IMR-90 (cell line): ENCODE measurements around the gene NOD2. TPM values are rescaled to one million over a fixed set of nuclear protein-coding genes. Genes with fewer than 3 reads are reported as not detected.

ENCODE experiments used
- ATAC-seq: fragments of 200-7000 bp; cut with Tn5 transposase; 2 replicates; pipeline ENCODE4 v1.9.1; 2020; ENCODE audit warnings: low read depth, mild to moderate bottlenecking, moderate library complexity
- BruUV-seq: library from RNA; stranded (reverse); fragments of 400-500 nt; replicated peaks from 2 replicates; lab custom pipeline; 2021; lab: Mats Ljungman, UMichigan
- CTCF ChIA-PET: fragments of 300-600 bp; formaldehyde crosslinking; extraction: SDS; loops from one replicate; lab custom pipeline; 2021; ENCODE audit warnings: antibody characterized with exemption; lab: Yijun Ruan, JAX
- POLR2A ChIA-PET: fragments of 300-600 bp; sonication (Branson Sonifier 250); formaldehyde crosslinking; loops from one replicate; lab custom pipeline; 2022; ENCODE audit warnings: antibody characterized with exemption; ENCODE audit not compliant: unreplicated experiment; lab: Charles Lee
- DNase-seq: peaks from one replicate; pipeline ENCODE4 v3.0.0; 2013
- H2AFZ ChIP-seq: replicated peaks from 2 replicates; pipeline ENCODE3; 2013; ENCODE audit warnings: low read length, mild to moderate bottlenecking; ENCODE audit not compliant: poor library complexity
- H2AK5ac ChIP-seq: 2 replicates; pipeline ENCODE4 v1.6.1; 2013; ENCODE audit warnings: low read depth, low read length, inconsistent platforms
- H2AK9ac ChIP-seq: replicated peaks from 2 replicates; pipeline ENCODE3; 2013; ENCODE audit warnings: mild to moderate bottlenecking, low read depth, low read length, moderate library complexity; ENCODE audit not compliant: poor library complexity
- H2BK120ac ChIP-seq: 2 replicates; pipeline ENCODE4 v1.6.1; 2013; ENCODE audit warnings: low read depth, low read length, inconsistent platforms
- H2BK15ac ChIP-seq: 3 replicates; pipeline ENCODE4 v1.6.1; 2013; ENCODE audit warnings: low read depth, low read length, inconsistent platforms
- H2BK20ac ChIP-seq: 2 replicates; pipeline ENCODE4 v1.6.1; 2013; ENCODE audit warnings: low read depth, mild to moderate bottlenecking, inconsistent platforms, low read length, moderate library complexity
- H2BK5ac ChIP-seq: 2 replicates; pipeline ENCODE4 v1.6.1; 2013; ENCODE audit warnings: mild to moderate bottlenecking, low read depth, low read length, inconsistent platforms; ENCODE audit not compliant: poor library complexity, severe bottlenecking
- H3K14ac ChIP-seq: replicated peaks from 2 replicates; pipeline ENCODE4 v1.6.1; 2013; ENCODE audit warnings: low read depth, low read length, inconsistent platforms
- H3K18ac ChIP-seq: 2 replicates; pipeline ENCODE4 v1.6.1; 2013; ENCODE audit warnings: low read depth, low read length, control low read depth
- H3K23ac ChIP-seq: 2 replicates; pipeline ENCODE4 v1.6.1; 2013; ENCODE audit warnings: low read depth, low read length, inconsistent platforms
- H3K27ac ChIP-seq: 2 replicates; pipeline ENCODE4 v1.5.1; 2013; ENCODE audit warnings: mild to moderate bottlenecking, control low read depth, low read length; ENCODE audit not compliant: insufficient read depth
- H3K27me3 ChIP-seq: 2 replicates; pipeline ENCODE4 v1.6.1; 2013; ENCODE audit warnings: low read length; ENCODE audit not compliant: control insufficient read depth, insufficient read depth
- H3K36me3 ChIP-seq: 2 replicates; pipeline ENCODE4 v1.6.1; 2013; ENCODE audit warnings: low read length, mixed read lengths; ENCODE audit not compliant: control insufficient read depth, insufficient read depth
- H3K4ac ChIP-seq: 2 replicates; pipeline ENCODE4 v1.6.1; 2013; ENCODE audit warnings: low read depth, low read length, inconsistent platforms
- H3K4me1 ChIP-seq: 2 replicates; pipeline ENCODE4 v1.6.1; 2013; ENCODE audit warnings: low read length, mixed read lengths; ENCODE audit not compliant: control insufficient read depth, insufficient read depth
- H3K4me2 ChIP-seq: 2 replicates; pipeline ENCODE4 v1.6.1; 2013; ENCODE audit warnings: low read depth, mild to moderate bottlenecking, control low read depth, low read length, moderate library complexity
- H3K4me3 ChIP-seq: 2 replicates; pipeline ENCODE4 v1.5.1; 2013; ENCODE audit warnings: low read depth, mild to moderate bottlenecking, control low read depth, low read length, moderate library complexity; ENCODE audit not compliant: insufficient read depth
- H3K56ac ChIP-seq: 2 replicates; pipeline ENCODE4 v1.6.1; 2013; ENCODE audit warnings: low read length, inconsistent platforms; ENCODE audit not compliant: insufficient read depth; ENCODE audit errors: extremely low read depth
- H3K79me1 ChIP-seq, 2 experiments: 2 replicates each; pipeline ENCODE4 v1.6.1; 2013; ENCODE audit warnings: low read length in 2 of 2, inconsistent platforms in 1 of 2, low read depth in 1 of 2
- H3K9ac ChIP-seq: 2 replicates; pipeline ENCODE4 v1.6.1; 2013; ENCODE audit warnings: low read depth, low read length, control low read depth
- H3K9me1 ChIP-seq: 2 replicates; pipeline ENCODE4 v1.6.1; 2013; ENCODE audit warnings: low read length, inconsistent platforms; ENCODE audit not compliant: insufficient read depth
- H3K9me3 ChIP-seq: 2 replicates; pipeline ENCODE4 v1.6.1; 2013; ENCODE audit warnings: low read length; ENCODE audit not compliant: control insufficient read depth, insufficient read depth
- H4K20me1 ChIP-seq: 2 replicates; pipeline ENCODE4 v1.6.1; 2013; ENCODE audit warnings: low read length, inconsistent platforms; ENCODE audit not compliant: insufficient read depth
- H4K5ac ChIP-seq: 2 replicates; pipeline ENCODE4 v1.6.1; 2013; ENCODE audit warnings: mild to moderate bottlenecking, low read depth, low read length, control low read depth
- H4K8ac ChIP-seq, 2 experiments: 2 replicates each; pipeline ENCODE4 v1.6.1; 2013; ENCODE audit warnings: low read depth in 2 of 2, low read length in 2 of 2, control low read depth in 1 of 2, inconsistent platforms in 1 of 2
- H4K91ac ChIP-seq: 2 replicates; pipeline ENCODE4 v1.6.1; 2013; ENCODE audit warnings: low read depth, low read length, inconsistent platforms; ENCODE audit not compliant: insufficient read depth
- CHD1 ChIP-seq: IDR thresholded peaks from 2 replicates; pipeline ENCODE4 v1.6.1; 2012; ENCODE audit warnings: low read depth, low read length, improper control_type of control experiment
- MXI1 ChIP-seq: IDR thresholded peaks from 2 replicates; pipeline ENCODE4 v1.6.1; 2012; ENCODE audit warnings: low read depth, mild to moderate bottlenecking, low read length, moderate library complexity, borderline replicate concordance
- WGBS, 2 experiments: methylation state at CpG; one replicate each; pipeline versions ENCODE4 v1.1.5 to v1.1.7; 2013; ENCODE audit warnings: missing lambda C conversion rate in 2 of 2; ENCODE audit not compliant: insufficient read length in 1 of 2; ENCODE audit errors: extremely low coverage in 2 of 2; 5-methylcytosine and 5-hydroxymethylcytosine counted together
- dilution Hi-C: fragments of 300-500 bp; cut with HindIII; formaldehyde crosslinking; loops from one replicate; pipeline ENCODE4 v1.14.3; 2018; ENCODE audit warnings: low sequenced_read_pairs; ENCODE audit not compliant: unreplicated experiment
- in situ Hi-C: fragments of 300-500 bp; cut with MboI; formaldehyde crosslinking; loops from 3 replicates; pipeline ENCODE4 v1.14.3; 2019; ENCODE audit warnings: low sequenced_read_pairs, inconsistent platforms, mixed read lengths
- intact Hi-C: fragments of 100-400 bp; cut with micrococcal nuclease; formaldehyde crosslinking; loops from 2 replicates; pipeline ENCODE4 v1.10.0; 2022
- polyA plus RNA-seq, 3 experiments: library from polyadenylated mRNA; depleted of rRNA; stranded (reverse); fragments of >200 nt; gene quantifications; 2 replicates each; pipeline ENCODE4 v1.2.3, GENCODE V29; 2012; ENCODE audit warnings: low replicate concordance in 1 of 3
- total RNA-seq: library from RNA; depleted of rRNA; stranded (reverse); fragments of >200 nt; gene quantifications from 2 replicates; pipeline ENCODE4 v1.2.3, GENCODE V29; 2012
- TF ChIP-seq, protein P1 (sequence below): fragments of 150-350 bp; IDR thresholded peaks from 2 replicates; pipeline ENCODE4 v1.6.1; 2016; ENCODE audit warnings: low read depth, mild to moderate bottlenecking, low read length, moderate library complexity, borderline replicate concordance

The NOD2 gene
- total and polyA plus RNA-seq, 2 of the 4 experiments (the other 2 are of a cell fraction) = not detected

DNA sequence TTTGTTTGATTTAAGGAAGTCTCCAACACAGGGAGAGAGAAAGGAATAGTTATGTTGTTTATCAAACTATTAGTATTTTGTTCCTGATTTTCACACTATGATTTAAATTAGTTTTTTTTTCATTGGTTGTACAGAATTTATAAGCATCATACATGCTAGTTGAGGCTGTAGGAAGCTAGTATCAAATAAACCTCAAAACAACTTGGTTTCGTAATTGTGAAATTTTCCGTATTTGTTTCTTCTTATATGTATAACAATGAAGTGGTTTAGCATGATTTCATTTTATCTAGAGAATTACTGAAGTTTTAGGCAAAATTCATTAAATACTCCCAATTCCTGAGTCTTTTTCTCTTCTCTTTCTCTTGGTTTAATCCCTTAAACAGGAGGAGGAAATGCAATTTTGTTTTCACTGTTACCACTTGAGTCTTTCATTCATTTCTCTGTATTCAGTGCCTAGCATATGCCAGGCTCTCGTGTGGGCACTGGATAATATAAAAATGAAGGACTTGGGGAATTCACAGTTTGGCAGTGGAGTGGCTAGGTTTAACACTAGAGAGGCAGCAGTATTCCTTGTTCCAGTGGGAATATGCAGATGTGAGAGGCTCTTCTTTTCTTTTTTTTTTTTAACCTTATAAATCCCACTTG is 50.3 kb downstream of the NOD2 start:
- Histone ChIP-seq H3K9me1 (no peaks in the 10 kb centered on the region; the same call in 1 of the 2 replicates), H3K14ac (no peak overlapping the region), H2BK15ac (no peak overlapping the region), H3K23ac (no peak overlapping the region), H2BK20ac (no peak overlapping the region), H2AK9ac (no peak overlapping the region), H3K4me3 (no peak overlapping the region), H3K9me3 (no peaks in the 10 kb centered on the region), H2AK5ac (no peak overlapping the region), H4K91ac (no peak overlapping the region), H3K18ac (no peak overlapping the region), H3K4ac (no peak overlapping the region), H3K4me1 (peaks cover 9% of the 10 kb centered on the region), H4K5ac (no peak overlapping the region), H3K9ac (no peak overlapping the region), H3K56ac (no peak overlapping the region), H3K27me3 (no peaks in the 10 kb centered on the region), H3K27ac (no peak overlapping the region), H2BK120ac (no peak overlapping the region), H3K79me1 (peaks cover 12 to 18% of the 10 kb centered on the region in 2 experiments; a peak in 3 of 4 replicates), H3K4me2 (0 out of 2 replicates have a peak overlapping the region, but pooled peaks have one; percentile 22), H4K20me1 (no peaks in the 10 kb centered on the region), H3K36me3 (peaks cover 5% of the 10 kb centered on the region), H4K8ac (no peak overlapping the region), H2BK5ac (peak overlapping the region; percentile 4), H2AFZ (no peak overlapping the region)
- CTCF ChIA-PET = no interaction called here
- BruUV-seq = no TSS peak
- TF ChIP-seq MXI1 = no peak
- TF ChIP-seq CHD1 = no peak
- TF ChIP-seq, protein P1, sequence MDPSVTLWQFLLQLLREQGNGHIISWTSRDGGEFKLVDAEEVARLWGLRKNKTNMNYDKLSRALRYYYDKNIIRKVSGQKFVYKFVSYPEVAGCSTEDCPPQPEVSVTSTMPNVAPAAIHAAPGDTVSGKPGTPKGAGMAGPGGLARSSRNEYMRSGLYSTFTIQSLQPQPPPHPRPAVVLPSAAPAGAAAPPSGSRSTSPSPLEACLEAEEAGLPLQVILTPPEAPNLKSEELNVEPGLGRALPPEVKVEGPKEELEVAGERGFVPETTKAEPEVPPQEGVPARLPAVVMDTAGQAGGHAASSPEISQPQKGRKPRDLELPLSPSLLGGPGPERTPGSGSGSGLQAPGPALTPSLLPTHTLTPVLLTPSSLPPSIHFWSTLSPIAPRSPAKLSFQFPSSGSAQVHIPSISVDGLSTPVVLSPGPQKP = no peak
- intact Hi-C loops = loop anchor here (10.0 kb wide), 3 partner anchors 409 to 589 kb away; partner anchors contain the start of gene TENT4B
- WGBS, 2 experiments = no CpG with 5 or more reads among the region's 3 CpGs
- DNase-seq (no peak), ATAC-seq (no peak)
- dilution Hi-C loops = no loop called here
- in situ Hi-C loops = no loop called here
- POLR2A ChIA-PET = no interaction called here
